Measurements from ENCODE around the gene CYTH1.

The CYTH1 gene

GRCh38 chr17:78803186-78803845 is 21.2 kb upstream of the CYTH1 start:
- FAIRE-seq: no peak

- FAIRE-seq: no peak
Measured at GRCh38 chr17:78802459-78802858, 20.4 kb upstream of the CYTH1 start.

- FAIRE-seq: no peak
Measured at GRCh38 chr17:78802008-78802407, 19.9 kb upstream of the CYTH1 start.

GRCh38 chr17:78800132-78800931 is 18.3 kb upstream of the CYTH1 start:
- FAIRE-seq: no peak

GRCh38 chr17:78798695-78799559 is 16.9 kb upstream of the CYTH1 start:
- FAIRE-seq: no peak

- FAIRE-seq: no peak
Measured at GRCh38 chr17:78797691-78798585, 15.9 kb upstream of the CYTH1 start.

- FAIRE-seq: no peak
Measured at GRCh38 chr17:78797213-78797612, 15.1 kb upstream of the CYTH1 start.

GRCh38 chr17:78796517-78796900 is 14.4 kb upstream of the CYTH1 start:
- FAIRE-seq: no peak

- FAIRE-seq: no peak
Measured at GRCh38 chr17:78795861-78796516, 13.9 kb upstream of the CYTH1 start.

GRCh38 chr17:78794864-78795640 is 13.0 kb upstream of the CYTH1 start:
- no peak for FAIRE-seq

GRCh38 chr17:78794399-78794798 is 12.3 kb upstream of the CYTH1 start:
- FAIRE-seq: no peak

GRCh38 chr17:78793968-78794367 is 11.9 kb upstream of the CYTH1 start:
- FAIRE-seq: no peak

GRCh38 chr17:78793415-78793814 is 11.3 kb upstream of the CYTH1 start:
- no peak for FAIRE-seq

- FAIRE-seq: no peak
Measured at GRCh38 chr17:78791840-78792709, 10.0 kb upstream of the CYTH1 start.

- FAIRE-seq: no peak
Measured at GRCh38 chr17:78790552-78790951, 8.5 kb upstream of the CYTH1 start.

GRCh38 chr17:78789663-78790181 is 7.6 kb upstream of the CYTH1 start:
- no peak for FAIRE-seq

- FAIRE-seq: no peak
Measured at GRCh38 chr17:78789149-78789662, 7.1 kb upstream of the CYTH1 start.

GRCh38 chr17:78788451-78788850 is 6.4 kb upstream of the CYTH1 start:
- FAIRE-seq: no peak

GRCh38 chr17:78787444-78787843 is 5.4 kb upstream of the CYTH1 start:
- no peak for FAIRE-seq

All from colon (tissue), 2 donors.